Astrocyte of the hippocampus (primary cell): Measurements from ENCODE around the gene PRSS27.
A peak's percentile ranks its signal among the peaks of the same experiment; 100 is the strongest.
"Not testable (repeated sequence)": the region's sequence is repeated elsewhere in the genome, so short reads cannot be mapped to it uniquely, and the experiment has no call there.

ENCODE experiments used
- DNase-seq: peaks from one replicate; pipeline ENCODE4 v3.0.0; 2011; ENCODE audit warnings: low read depth, low spot score

Gene PRSS27

DNA sequence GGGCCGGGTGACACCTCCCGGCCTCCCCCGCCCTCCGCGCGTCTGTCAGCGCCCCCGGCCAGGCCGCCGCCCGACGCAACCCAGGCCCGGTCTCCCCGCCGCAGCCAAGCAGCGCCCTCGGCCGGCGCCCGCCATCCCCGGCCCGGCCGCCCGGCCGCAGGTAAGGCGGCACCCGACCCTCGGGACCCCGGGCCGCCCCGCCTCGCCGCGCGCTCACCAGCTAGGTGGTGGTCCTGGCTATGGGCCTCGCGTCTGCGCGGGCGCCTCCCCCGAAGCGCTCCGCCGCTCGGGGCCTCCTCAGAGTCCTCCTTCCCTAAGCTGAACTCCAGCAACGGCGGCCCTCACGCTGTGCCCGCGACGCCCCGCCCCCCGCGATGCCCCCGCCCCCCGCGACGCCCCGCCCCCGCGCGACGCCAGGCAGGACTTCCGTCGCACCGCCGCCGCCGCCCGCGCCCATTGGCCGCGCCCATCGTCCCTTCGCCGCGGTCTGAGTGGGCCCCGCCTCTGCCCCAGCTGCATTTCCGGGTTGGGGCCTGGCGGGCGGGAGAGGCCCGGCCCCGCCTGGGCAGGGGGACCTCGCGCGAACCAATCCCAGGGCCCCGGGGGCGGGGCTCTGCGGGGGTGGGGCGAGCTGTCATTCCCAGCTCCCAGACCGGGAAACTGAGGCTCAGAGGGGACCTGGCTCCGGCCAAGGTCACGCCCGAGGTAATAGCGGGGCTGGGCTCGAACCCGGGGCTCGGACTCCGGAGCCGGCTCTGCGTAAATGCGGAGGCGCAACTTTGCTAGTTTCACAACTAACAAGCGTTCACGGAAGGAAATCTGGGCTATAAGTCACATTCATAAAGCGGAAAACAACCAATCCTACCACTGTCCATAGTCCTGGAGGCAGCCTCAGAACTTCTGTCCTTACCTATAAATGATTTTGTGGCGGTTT, 46.7 kb downstream of the PRSS27 start:
- DNase-seq: peak; percentile 98

DNA sequence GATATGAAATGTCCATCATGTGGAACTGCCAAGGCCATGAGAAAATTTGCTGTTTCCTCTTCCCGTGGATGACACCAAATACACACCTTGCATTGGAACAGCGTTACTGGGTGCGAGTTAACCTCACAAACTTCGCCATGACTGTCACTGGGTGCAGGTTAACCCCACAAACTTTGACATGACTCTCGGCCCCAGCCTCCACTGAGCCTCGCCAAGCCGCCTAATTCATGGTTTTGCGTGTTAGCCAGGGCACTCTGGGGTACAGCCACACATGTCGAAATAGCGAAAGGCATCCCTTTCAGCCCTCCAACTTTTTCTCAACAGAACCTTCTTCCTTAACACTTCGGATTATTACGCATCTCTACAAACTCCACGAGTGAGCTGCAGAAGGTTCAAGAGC, 48.3 kb downstream of the PRSS27 start:
- no peak for DNase-seq

DNA sequence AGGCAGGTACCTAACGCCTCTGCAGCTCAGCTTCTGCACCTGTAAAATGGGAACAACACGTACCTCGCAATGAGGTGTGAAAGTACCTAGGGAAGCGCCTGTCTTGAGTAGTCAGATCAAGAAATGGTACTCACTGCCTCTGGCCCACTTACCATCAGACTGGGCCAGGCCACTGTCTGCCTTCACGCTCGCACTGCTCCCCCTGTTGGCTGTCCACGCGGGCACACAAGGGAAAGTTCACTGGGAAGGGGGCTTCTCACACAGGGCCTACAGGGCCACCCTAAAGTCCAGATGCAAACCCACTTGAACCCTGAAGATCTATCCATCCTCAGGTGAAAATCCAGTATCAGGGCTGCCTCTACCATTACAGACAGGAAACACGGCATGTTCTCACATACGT, 48.8 kb downstream of the PRSS27 start:
- not testable (repeated sequence) for DNase-seq

GRCh38 chr16:2670017-2670416, 50.0 kb downstream of the PRSS27 start:
- DNase-seq: peak; percentile 70

DNA sequence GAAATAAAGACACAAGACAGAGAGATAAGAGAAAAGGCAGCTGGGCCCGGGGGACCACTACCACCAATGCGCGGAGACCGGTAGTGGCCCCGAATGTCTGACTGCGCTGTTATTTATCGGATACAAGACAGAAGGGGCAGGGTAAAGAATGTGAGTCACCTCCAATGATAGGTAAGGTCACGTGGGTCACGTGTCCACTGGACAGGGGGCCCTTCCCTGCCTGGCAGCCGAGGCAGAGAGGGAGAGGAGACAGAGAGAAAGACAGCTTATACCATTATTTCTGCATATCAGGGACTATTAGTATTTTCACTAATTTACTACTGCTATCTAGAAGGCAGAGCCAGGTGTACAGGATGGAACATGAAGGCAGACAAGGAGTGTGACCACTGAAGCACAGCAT, 50.4 kb downstream of the PRSS27 start:
- DNase-seq: not testable (repeated sequence)

- DNase-seq: not testable (repeated sequence)
These were observed 53.4 kb downstream of the PRSS27 start for GRCh38 chr16:2666671-2667070.

- DNase-seq: no peak
These were observed 55.4 kb downstream of the PRSS27 start for GRCh38 chr16:2664574-2664982.

DNA sequence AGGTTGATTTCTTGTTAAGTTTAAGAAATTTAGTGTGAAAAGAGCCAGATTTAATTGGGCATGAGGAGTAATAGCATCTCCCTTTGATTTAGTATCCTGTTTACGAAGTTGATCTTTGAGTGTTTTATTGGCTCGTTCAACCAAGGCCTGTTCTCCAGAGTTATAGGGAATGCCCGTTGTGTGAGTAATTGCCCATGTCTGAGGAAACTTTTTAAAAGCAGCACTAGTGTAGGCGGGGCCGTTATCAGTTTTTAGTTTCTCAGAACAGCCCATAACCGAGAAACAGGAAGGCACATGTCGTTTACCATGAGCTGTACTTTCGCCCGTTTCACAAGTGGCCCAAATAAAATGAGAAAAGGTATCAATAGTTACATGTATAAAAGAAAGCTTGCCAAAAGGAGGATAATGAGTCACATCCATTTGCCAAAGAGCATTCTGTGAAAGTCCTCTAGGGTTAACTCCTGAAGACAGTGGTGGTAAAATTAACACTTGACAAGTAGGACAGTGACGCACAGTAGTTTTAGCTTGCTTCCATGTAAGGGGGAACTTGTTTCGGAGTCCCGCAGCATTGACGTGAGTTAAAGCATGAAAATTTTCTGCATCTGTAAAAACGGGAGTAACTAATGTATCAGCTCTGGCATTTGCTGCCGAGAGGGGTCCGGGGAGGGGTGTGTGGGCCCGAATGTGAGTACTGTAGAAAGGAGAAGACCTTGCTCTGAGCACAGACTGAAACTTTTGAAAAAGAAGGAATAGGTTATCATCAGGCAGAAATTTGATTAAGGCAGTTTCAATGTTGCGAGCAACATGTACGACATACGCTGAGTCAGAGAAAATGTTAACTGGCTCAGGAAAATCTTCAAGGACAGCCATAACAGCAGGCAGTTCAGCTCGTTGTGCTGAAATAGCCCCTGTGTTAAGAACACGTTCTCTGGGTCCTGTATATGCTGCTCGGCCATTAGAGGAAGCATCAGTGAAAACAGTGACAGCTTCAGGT, 56.2 kb downstream of the PRSS27 start:
- DNase-seq: peak; percentile 72
